HG02678 (cell line): ENCODE measurements around the gene CARTPT.

Experiments used
- ATAC-seq: cut with Tn5 transposase; IDR thresholded peaks from one replicate; pipeline ENCODE4 v1.9.1; 2021; ENCODE audit warnings: mild to moderate bottlenecking, moderate library complexity; ENCODE audit not compliant: unreplicated experiment

Gene CARTPT

GRCh38 chr5:71734141-71734540, 15.1 kb downstream of the CARTPT start:
- no peak for ATAC-seq

- ATAC-seq, result no peak
Measured at GRCh38 chr5:71737931-71738539, 19.0 kb downstream of the CARTPT start.

GRCh38 chr5:71738662-71739361, 19.7 kb downstream of the CARTPT start:
- no peak for ATAC-seq

GRCh38 chr5:71740015-71740753, 21.1 kb downstream of the CARTPT start:
- ATAC-seq, result peak; percentile 94

- ATAC-seq, result no peak
Measured at GRCh38 chr5:71743155-71743554, 24.1 kb downstream of the CARTPT start.

- ATAC-seq, result no peak
Measured at GRCh38 chr5:71744009-71744790, 25.1 kb downstream of the CARTPT start.

- ATAC-seq, result no peak
Measured at GRCh38 chr5:71747182-71747581, 28.1 kb downstream of the CARTPT start.

- ATAC-seq, result no peak
Measured at GRCh38 chr5:71748360-71748759, 29.3 kb downstream of the CARTPT start.

GRCh38 chr5:71751422-71751821, 32.3 kb downstream of the CARTPT start:
- no peak for ATAC-seq

- no peak for ATAC-seq
Measured at GRCh38 chr5:71752441-71753190, 33.5 kb downstream of the CARTPT start.

GRCh38 chr5:71757590-71758543, 38.8 kb downstream of the CARTPT start:
- peak; percentile 99 for ATAC-seq

- no peak for ATAC-seq
Measured at GRCh38 chr5:71762826-71763225, 43.8 kb downstream of the CARTPT start.

GRCh38 chr5:71767661-71768060, 48.6 kb downstream of the CARTPT start:
- no peak for ATAC-seq

GRCh38 chr5:71769287-71769686, 50.2 kb downstream of the CARTPT start:
- ATAC-seq, result no peak

GRCh38 chr5:71770381-71770780, 51.3 kb downstream of the CARTPT start:
- ATAC-seq, result no peak
